Measurements from ENCODE around the gene CLMN. TPM values are rescaled to one million over a fixed set of nuclear protein-coding genes. Genes with fewer than 3 reads are reported as not detected.

The CLMN gene, protein sequence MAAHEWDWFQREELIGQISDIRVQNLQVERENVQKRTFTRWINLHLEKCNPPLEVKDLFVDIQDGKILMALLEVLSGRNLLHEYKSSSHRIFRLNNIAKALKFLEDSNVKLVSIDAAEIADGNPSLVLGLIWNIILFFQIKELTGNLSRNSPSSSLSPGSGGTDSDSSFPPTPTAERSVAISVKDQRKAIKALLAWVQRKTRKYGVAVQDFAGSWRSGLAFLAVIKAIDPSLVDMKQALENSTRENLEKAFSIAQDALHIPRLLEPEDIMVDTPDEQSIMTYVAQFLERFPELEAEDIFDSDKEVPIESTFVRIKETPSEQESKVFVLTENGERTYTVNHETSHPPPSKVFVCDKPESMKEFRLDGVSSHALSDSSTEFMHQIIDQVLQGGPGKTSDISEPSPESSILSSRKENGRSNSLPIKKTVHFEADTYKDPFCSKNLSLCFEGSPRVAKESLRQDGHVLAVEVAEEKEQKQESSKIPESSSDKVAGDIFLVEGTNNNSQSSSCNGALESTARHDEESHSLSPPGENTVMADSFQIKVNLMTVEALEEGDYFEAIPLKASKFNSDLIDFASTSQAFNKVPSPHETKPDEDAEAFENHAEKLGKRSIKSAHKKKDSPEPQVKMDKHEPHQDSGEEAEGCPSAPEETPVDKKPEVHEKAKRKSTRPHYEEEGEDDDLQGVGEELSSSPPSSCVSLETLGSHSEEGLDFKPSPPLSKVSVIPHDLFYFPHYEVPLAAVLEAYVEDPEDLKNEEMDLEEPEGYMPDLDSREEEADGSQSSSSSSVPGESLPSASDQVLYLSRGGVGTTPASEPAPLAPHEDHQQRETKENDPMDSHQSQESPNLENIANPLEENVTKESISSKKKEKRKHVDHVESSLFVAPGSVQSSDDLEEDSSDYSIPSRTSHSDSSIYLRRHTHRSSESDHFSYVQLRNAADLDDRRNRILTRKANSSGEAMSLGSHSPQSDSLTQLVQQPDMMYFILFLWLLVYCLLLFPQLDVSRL
- polyA plus RNA-seq (ENCODE audit: low read depth in 6 of 6) = 10 to 100 TPM in 5 of 6 donors, 1 to 10 TPM in 1; 4.9 to 23.8 (median 12.7) TPM

DNA sequence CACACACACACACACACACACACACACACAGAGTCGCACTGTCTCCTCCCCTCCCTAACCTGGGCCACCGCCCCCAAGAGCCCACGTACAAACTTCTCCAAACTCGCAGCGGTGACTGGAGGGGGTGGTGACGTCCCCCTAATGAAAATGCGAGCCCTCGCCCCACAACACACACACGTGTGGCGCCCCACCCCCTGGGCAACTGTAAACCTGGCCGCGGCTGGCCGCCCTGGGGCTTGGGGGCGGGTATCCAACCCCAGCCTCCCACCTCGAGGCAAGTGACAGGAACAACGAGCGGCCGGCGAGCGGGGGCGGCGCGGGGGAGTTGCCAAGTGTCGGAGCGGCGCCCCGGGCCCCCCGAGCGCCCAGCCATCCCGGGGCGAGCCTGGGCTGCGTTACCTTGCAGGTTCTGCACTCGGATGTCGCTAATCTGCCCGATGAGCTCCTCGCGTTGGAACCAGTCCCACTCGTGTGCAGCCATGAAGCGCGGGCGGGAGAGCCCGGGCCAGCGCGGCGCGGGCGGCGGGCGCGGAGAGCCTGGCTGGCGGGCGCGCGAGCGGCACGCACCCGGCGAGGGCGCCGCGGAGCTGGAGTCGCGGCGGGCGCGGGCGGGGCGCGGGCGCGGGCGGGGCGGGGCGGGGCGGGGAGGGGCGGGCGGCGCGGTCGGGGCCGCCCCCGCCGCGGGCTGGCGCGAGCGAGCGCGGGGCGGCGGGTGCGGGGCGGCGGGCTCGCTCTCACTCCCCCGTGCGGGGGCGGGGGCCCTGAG, at the start of gene CLMN:
Gene CLMN (minus strand): TSS at position 597 of the 766 bp plus-strand sequence. CDS start 116 bp downstream, at position 481.
- H3K9me3 Mint-ChIP-seq = no peaks in the 10 kb centered on the region
- no peaks in the 10 kb centered on the region for H3K36me3 Mint-ChIP-seq
- peak; percentile 81 for DNase-seq
- peaks cover 36 to 46% (median 36%) of the 10 kb centered on the region in 3 donors for H3K4me1 Mint-ChIP-seq
- H3K27me3 Mint-ChIP-seq = no peaks in the 10 kb centered on the region
- peak; percentile 87 to 88 for ATAC-seq (ENCODE audit: low read depth in 2 of 2)
- H3K4me3 Mint-ChIP-seq = peak within 1 kb of the TSS; percentile 82 to 97 (median 92)
- peak within 1 kb of the TSS; percentile 92 to 97 (median 95) for H3K27ac Mint-ChIP-seq

DNA sequence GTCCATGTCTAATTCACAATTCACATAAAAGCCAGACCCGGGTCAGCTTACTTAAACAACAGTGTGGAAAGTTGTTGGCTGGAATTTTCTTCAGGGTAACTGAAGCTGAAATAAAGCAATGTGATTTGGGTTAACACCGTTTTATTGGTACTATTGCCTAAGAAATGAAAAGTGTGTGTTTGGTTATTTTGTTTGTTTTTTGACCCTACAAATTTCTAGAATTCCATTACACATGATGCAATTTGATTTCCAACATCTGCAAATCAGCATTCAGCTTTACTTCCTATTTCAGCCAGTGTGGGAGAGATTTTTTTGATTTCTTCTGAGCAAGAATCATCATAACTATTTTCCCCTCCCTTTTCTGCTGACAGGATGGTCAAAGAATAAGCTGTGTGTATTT, 45.7 kb upstream of the CLMN start:
- Mint-ChIP-seq H3K27ac (no peak overlapping the region), H3K27me3 (peaks cover 0 to 44% (median 30%) of the 10 kb centered on the region in 3 donors), H3K4me1 (peaks cover 6 to 26% (median 16%) of the 10 kb centered on the region in 3 donors), H3K9me3 (no peaks in the 10 kb centered on the region), H3K4me3 (no peak overlapping the region), H3K36me3 (no peaks in the 10 kb centered on the region)
- no peak for ATAC-seq (ENCODE audit: low read depth in 2 of 2)
- DNase-seq = no peak

DNA sequence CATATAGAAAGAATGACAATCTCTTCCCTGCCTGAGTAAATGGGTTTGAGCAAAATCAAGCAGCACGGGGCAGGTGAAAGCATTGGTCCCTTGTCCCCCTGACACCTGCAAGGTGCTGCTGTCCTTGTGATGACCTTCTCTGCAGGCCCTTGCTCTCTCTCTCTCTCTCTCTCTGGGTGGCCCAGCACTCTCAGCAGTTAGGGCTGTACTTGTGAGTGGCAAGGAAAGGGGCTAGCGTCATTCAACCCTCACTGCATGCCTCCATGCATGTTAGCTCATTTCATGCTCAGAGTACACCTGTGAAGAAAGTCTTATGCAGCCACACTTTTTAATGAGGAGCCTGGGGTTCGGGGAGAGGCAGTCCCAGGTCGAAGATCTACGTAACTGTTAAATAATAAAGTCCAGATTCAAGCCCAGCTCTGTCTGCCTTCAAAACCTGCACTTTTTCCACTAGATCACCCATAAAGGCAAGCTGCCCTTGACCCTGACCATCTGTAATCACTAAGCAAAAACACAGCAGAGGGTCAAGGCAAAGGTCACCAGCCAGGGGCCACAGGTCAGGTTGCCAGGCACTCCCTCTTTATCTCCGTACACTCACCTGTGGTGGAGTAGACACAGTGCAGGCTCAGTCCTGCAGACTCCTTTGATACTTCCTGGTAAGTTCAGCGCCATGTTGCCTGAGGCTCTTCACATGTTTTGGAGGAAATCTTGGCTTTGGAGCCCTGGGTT, 44.9 kb upstream of the CLMN start:
- DNase-seq (no peak), ATAC-seq (ENCODE audit: low read depth in 2 of 2) (no peak)
- peaks cover 6 to 23% (median 22%) of the 10 kb centered on the region in 3 donors for H3K4me1 Mint-ChIP-seq

DNA sequence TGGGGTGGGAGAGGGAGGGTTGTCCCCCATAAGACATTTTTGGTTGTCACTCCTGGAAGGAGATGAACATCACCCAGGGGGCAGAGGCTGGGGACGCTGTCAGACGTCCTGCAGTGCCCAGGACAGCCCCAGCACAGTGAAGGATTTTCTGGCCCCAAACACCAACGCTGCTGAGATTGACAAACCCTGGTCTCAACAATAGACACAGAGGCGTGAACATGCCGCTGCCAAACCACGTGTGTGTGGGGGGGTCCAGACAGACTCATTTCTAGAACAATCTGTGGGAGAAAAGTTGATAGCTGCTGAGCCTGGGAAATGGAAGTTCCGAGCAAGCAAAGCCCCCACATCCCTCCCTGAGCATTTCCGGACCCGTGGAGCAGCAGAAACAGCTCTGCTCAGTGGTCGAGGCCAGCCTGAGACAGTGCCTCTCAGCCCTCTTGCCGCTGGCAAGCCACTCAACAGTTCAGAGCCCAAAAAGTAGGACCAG, 43.8 kb upstream of the CLMN start:
- H3K27ac Mint-ChIP-seq = no peak overlapping the region
- no peaks in the 10 kb centered on the region for H3K36me3 Mint-ChIP-seq
- no peaks in the 10 kb centered on the region for H3K9me3 Mint-ChIP-seq
- peaks cover 0 to 22% (median 22%) of the 10 kb centered on the region in 3 donors for H3K4me1 Mint-ChIP-seq
- H3K4me3 Mint-ChIP-seq = no peak overlapping the region
- peaks cover 0 to 44% (median 41%) of the 10 kb centered on the region in 3 donors for H3K27me3 Mint-ChIP-seq
- DNase-seq (no peak), ATAC-seq (ENCODE audit: low read depth in 2 of 2) (no peak)

More for the DNA sequence above, 44.9 kb upstream of the CLMN start:
- Mint-ChIP-seq H3K9me3 (no peaks in the 10 kb centered on the region), H3K4me3 (no peak overlapping the region), H3K27ac (no peak overlapping the region), H3K27me3 (peaks cover 0 to 44% (median 38%) of the 10 kb centered on the region in 3 donors), H3K36me3 (no peaks in the 10 kb centered on the region)

DNA sequence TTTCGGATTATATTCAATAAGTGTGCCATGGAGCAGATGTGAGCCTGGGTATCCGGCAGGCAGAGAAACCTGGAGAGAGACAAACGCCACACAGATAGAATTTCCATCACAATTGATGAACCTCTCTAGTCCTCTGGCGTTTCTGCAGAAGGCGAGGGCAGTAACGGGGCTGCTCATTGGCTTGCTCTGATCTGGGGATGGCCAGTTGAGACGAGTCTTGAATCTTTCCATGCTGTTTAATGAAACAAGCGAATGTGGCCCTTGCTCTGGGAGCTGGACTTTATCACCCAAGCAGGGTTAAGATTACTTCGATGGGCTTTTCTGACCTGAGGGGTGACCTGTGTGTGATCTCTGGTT, 42.4 kb upstream of the CLMN start:
- H3K4me3 Mint-ChIP-seq = peak overlapping the region in 1 of 8 donors; percentile 73
- DNase-seq (no peak), ATAC-seq (ENCODE audit: low read depth in 2 of 2) (no peak)
- H3K27ac Mint-ChIP-seq = peak overlapping the region in 1 of 6 donors; percentile 49
- H3K36me3 Mint-ChIP-seq = no peaks in the 10 kb centered on the region
- no peaks in the 10 kb centered on the region for H3K9me3 Mint-ChIP-seq
- peaks cover 0 to 22% (median 22%) of the 10 kb centered on the region in 3 donors for H3K4me1 Mint-ChIP-seq
- peaks cover 0 to 44% (median 41%) of the 10 kb centered on the region in 3 donors for H3K27me3 Mint-ChIP-seq

DNA sequence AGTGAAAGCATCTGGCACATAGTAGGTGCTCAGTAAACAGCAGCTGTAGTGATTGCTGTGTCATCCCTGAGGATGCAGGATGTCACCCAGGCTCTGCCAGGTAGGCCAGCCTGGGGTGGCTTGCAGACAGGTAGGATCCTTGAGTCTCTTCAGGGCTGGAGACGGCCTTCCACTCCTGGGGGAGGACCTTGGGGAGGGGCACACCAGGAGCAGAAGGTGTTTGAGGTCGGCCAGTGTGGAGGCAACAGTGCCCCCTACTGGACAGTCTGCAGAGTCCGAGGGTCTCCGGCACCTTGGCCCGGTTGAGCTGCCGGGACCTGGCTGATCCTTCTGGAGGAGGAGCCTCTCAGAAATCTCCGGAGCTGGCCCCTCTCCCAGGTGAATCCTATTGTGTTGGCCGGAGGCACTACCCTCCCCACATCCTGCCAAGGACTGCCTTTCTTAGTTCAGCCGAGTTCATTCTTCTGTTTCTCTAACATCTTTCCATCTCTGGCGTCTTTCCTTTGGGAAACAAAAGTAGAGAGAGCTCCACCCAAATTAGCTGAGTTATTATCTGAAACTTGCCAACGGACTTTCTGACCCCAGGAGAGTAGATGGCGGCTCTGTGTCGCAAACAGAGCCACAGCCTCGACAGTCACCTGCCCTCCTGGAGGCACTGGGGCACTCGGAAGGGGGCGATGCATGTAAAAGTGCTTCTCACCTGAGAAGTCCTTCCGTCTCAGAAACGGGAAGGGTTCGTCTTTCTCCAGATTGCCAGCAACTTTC, 41.8 kb upstream of the CLMN start:
- DNase-seq = peak; percentile 43
- ATAC-seq (ENCODE audit: low read depth in 2 of 2) = peak; percentile 80 to 89
- H3K27ac Mint-ChIP-seq = peak overlapping the region in 1 of 6 donors; percentile 49

DNA sequence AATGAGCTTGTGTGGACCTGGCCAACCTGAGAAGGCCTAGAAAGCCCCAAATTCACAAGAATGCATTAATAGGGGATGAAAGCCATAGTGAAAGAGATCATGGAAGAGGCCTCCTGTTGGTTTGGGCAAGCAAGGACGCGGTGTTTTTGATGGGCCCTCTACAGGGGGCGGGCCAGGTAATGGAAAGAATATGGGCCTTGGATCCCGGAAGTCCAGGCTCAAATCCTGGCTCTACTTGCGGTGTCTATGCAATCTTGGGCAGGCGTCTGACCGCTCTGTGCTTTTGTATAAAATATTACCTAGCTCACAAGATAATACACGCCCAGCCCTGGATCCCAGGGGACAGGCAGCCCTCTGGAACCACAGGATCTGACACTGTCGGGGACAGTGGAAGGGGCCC, 41.1 kb upstream of the CLMN start:
- H3K4me1 Mint-ChIP-seq = peaks cover 0 to 22% (median 22%) of the 10 kb centered on the region in 3 donors
- no peaks in the 10 kb centered on the region for H3K9me3 Mint-ChIP-seq
- no peak overlapping the region for H3K27ac Mint-ChIP-seq
- no peak for DNase-seq
- peaks cover 0 to 39% (median 36%) of the 10 kb centered on the region in 3 donors for H3K27me3 Mint-ChIP-seq
- H3K36me3 Mint-ChIP-seq = no peaks in the 10 kb centered on the region
- no peak for ATAC-seq (ENCODE audit: low read depth in 2 of 2)
- H3K4me3 Mint-ChIP-seq = peak overlapping the region in 1 of 8 donors; percentile 75

More for the DNA sequence above, 41.8 kb upstream of the CLMN start:
- no peaks in the 10 kb centered on the region for H3K36me3 Mint-ChIP-seq
- H3K4me3 Mint-ChIP-seq = peak overlapping the region in 3 of 8 donors; percentile 12 to 73 (median 18)
- no peaks in the 10 kb centered on the region for H3K9me3 Mint-ChIP-seq
- peaks cover 0 to 43% (median 41%) of the 10 kb centered on the region in 3 donors for H3K27me3 Mint-ChIP-seq
- peaks cover 0 to 22% (median 22%) of the 10 kb centered on the region in 3 donors for H3K4me1 Mint-ChIP-seq

DNA sequence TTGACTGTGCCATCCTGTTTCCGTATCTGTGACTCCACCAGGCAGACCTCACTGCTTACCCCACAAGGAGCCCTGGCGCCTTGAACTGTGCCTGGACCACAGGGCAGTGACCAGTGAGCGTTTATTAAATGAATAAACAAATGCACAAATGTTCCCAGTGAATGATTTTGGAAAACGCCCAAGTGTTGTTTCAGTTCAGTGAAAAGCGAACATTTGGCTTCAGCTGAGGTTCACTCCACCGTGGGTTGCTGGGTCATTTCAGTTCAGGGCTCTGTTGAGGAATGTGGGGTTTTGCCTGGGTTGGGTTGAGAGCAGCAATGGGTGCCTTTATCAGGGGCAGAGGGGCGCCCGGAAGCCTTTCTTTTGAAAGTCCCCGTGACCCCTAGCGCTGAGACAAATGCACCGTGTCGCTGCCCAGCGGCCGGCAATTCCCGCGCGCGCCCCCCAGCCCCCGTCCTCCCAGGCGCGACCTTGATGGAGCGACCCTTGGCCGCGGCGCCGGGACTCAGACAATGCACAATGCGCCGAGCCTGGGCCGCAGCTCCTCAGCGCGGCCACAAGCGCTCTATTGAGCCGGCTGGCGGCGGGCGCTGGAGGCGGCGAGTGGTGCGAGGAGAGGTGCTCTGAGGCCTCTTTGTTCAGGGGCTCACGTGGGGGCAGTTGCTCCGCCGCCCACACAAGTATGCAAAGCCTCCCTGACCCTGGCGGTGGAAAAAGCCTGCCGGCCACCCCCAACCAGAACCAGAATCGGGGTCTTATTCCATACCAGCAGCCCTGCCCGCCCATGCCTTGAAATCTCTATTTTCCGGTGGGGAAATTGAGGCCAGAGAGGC, 40.5 kb upstream of the CLMN start:
- no peaks in the 10 kb centered on the region for H3K9me3 Mint-ChIP-seq
- H3K27ac Mint-ChIP-seq = no peak overlapping the region
- no peaks in the 10 kb centered on the region for H3K36me3 Mint-ChIP-seq
- peaks cover 0 to 36% (median 30%) of the 10 kb centered on the region in 3 donors for H3K27me3 Mint-ChIP-seq
- DNase-seq (no peak), ATAC-seq (ENCODE audit: low read depth in 2 of 2) (no peak)
- peaks cover 0 to 22% (median 22%) of the 10 kb centered on the region in 3 donors for H3K4me1 Mint-ChIP-seq
- peak overlapping the region in 4 of 8 donors; percentile 3 to 54 (median 26) for H3K4me3 Mint-ChIP-seq

DNA sequence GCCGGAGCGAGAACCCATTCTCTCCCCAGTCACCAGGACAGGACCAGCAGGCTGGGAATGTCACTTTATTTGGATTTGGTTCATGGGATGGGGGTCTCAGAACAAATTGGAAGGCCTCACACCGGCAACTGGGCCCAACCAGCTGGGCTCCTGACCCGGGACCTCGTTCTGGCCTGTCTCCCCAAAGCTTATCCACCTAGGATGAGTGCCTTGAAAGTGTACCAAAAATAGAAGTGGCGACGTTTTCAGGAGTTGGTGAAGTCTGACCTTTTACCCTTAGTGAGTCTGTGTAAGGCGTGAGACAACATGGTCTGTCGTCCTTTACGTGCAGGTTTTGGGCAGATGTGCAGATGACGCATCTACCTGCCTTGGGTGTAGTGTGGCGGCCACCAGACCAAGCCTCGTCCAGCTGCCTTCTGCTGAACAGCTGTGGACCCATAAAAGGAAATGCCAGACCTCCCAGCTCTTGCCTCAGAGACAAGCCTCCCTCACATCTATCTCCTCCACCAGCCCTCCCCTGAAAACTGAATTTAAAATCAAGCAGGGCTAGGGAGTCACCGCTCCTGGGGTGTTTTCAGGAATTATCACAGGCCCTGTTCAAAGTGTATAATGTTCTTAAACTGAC, 36.6 kb upstream of the CLMN start:
- no peak overlapping the region for H3K27ac Mint-ChIP-seq
- peaks cover 0 to 32% (median 7%) of the 10 kb centered on the region in 3 donors for H3K27me3 Mint-ChIP-seq
- H3K4me1 Mint-ChIP-seq = peaks cover 5 to 25% (median 22%) of the 10 kb centered on the region in 3 donors
- ATAC-seq (ENCODE audit: low read depth in 2 of 2) = no peak
- no peak for DNase-seq
- no peak overlapping the region for H3K4me3 Mint-ChIP-seq
- H3K9me3 Mint-ChIP-seq = peaks cover 0 to 13% (median 0%) of the 10 kb centered on the region in 7 donors
- H3K36me3 Mint-ChIP-seq = no peaks in the 10 kb centered on the region

DNA sequence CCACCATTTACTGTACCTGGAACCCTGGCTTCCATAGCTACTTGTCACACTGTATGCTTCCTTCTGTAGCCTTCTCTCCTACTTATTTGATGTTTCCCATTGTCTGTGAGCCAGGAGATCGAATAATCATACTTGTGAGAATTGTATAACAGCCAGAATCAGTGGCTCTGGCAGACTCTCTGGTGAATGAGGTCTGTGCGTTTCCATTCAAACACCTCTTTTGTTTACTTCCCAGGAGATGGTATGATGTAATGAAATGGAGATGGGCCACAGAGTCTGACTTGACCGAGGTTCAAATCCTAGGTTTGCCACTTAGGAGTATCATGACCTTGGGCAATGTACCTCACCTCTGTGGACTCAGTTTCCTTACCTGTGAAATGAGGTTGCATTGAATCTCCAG, 35.7 kb upstream of the CLMN start:
- no peak overlapping the region for H3K27ac Mint-ChIP-seq
- no peak for DNase-seq
- H3K27me3 Mint-ChIP-seq = peaks cover 0 to 22% (median under 1%) of the 10 kb centered on the region in 3 donors
- ATAC-seq (ENCODE audit: low read depth in 2 of 2) = no peak
- peaks cover 0 to 13% (median 0%) of the 10 kb centered on the region in 7 donors for H3K9me3 Mint-ChIP-seq
- no peaks in the 10 kb centered on the region for H3K36me3 Mint-ChIP-seq
- H3K4me3 Mint-ChIP-seq = no peak overlapping the region
- H3K4me1 Mint-ChIP-seq = peaks cover 5 to 16% (median 13%) of the 10 kb centered on the region in 3 donors
